HCT116 (cell line): ENCODE results near the gene TENM3. TPM values are rescaled to one million over a fixed set of nuclear protein-coding genes. Genes with fewer than 3 reads are reported as not detected.

Experiments
- ATAC-seq: fragments of 200-7000 bp; cut with Tn5 transposase; 2 replicates; pipeline ENCODE4 v1.9.1; 2020; ENCODE audit warnings: mild to moderate bottlenecking, moderate library complexity
- BruUV-seq: library from RNA; stranded (reverse); fragments of 400-500 nt; replicated peaks from 2 replicates; lab custom pipeline; 2021; lab: Mats Ljungman, UMichigan
- CTCF ChIA-PET: fragments of 300-600 bp; sonication (Branson Sonifier 250); formaldehyde crosslinking; loops from one replicate; lab custom pipeline; 2021; ENCODE audit warnings: antibody characterized with exemption; lab: Charles Lee
- POLR2A ChIA-PET: fragments of 300-600, 350-600 bp; sonication (Branson Sonifier 250); formaldehyde crosslinking; loops from one replicate; lab custom pipeline; 2021; ENCODE audit warnings: antibody characterized with exemption; lab: Charles Lee
- RAD21 ChIA-PET, 2 experiments: fragments of 300-600 bp; sonication (Branson Sonifier 250); formaldehyde crosslinking; loops; one replicate each; lab custom pipeline; 2023; ENCODE audit warnings: low total read pairs in 2 of 2; ENCODE audit not compliant: uncharacterized antibody in 2 of 2, unreplicated experiment in 2 of 2, low non-redundant PET in 1 of 2; lab: Charles Lee
- DNase-seq: peaks from one replicate; pipeline ENCODE4 v3.0.0-alpha.2; 2010; ENCODE audit warnings: low read depth, low spot score
- H2AFZ ChIP-seq: fragments of 200-600 bp; shearing (Covaris generic), sonication (generic); 2 replicates; pipeline ENCODE4 v1.6.1; 2017; ENCODE audit warnings: low read depth, mixed run types, mixed read lengths, antibody characterized with exemption, low read length; ENCODE audit not compliant: poor library complexity, severe bottlenecking
- H3K27ac ChIP-seq: 2 replicates; pipeline ENCODE4 v1.5.1; 2012; ENCODE audit warnings: low read depth, low read length
- H3K27me3 ChIP-seq: fragments of 200-600 bp; sonication (generic); 2 replicates; pipeline ENCODE4 v1.6.1; 2016; ENCODE audit warnings: mixed run types, low read length, mixed read lengths; ENCODE audit not compliant: insufficient read depth
- H3K36me3 ChIP-seq, 2 experiments: fragments of 200-500 bp in 1 of 2; fragments of 200-600 bp in 1 of 2; sonication (Bioruptor generic) in 1 of 2; sonication (generic) in 1 of 2; 2 replicates each; pipeline versions ENCODE4 v1.5.1 to v1.6.1; 2014 to 2016; ENCODE audit warnings: low read length in 2 of 2, inconsistent platforms in 1 of 2, mixed read lengths in 1 of 2, mixed run types in 1 of 2; ENCODE audit not compliant: insufficient read depth in 2 of 2, control insufficient read depth in 1 of 2
- H3K4me1 ChIP-seq, 2 experiments: fragments of 200-600 bp in 1 of 2; sonication (generic) in 1 of 2; 2 replicates each; pipeline versions ENCODE4 v1.5.1 to v1.6.1; 2012 to 2017; ENCODE audit warnings: low read length in 2 of 2, inconsistent platforms in 1 of 2, mild to moderate bottlenecking in 1 of 2, mixed read lengths in 1 of 2, mixed run types in 1 of 2, moderate library complexity in 1 of 2; ENCODE audit not compliant: insufficient read depth in 2 of 2, control insufficient read depth in 1 of 2
- H3K4me2 ChIP-seq: fragments of 200-600 bp; sonication (generic); 2 replicates; pipeline ENCODE4 v1.6.1; 2017; ENCODE audit warnings: mixed run types, low read length, mixed read lengths
- H3K4me3 ChIP-seq, 2 experiments: fragments of 200-600 bp in 1 of 2; sonication (generic) in 1 of 2; replicated peaks in 1 of 2; 2 replicates each; pipeline ENCODE4 v1.5.1; 2011 to 2016; ENCODE audit warnings: low read length in 2 of 2, control low read depth in 1 of 2, low read depth in 1 of 2, mild to moderate bottlenecking in 1 of 2, mixed read lengths in 1 of 2, mixed run types in 1 of 2
- H3K79me2 ChIP-seq: fragments of 200-600 bp; sonication (generic); 2 replicates; pipeline ENCODE4 v1.6.1; 2017; ENCODE audit warnings: mild to moderate bottlenecking, mixed run types, low read length, moderate library complexity, mixed read lengths; ENCODE audit not compliant: insufficient read depth
- H3K9ac ChIP-seq: fragments of 200-600 bp; sonication (generic); 2 replicates; pipeline ENCODE4 v1.6.1; 2016; ENCODE audit warnings: low read length, mixed read lengths
- H3K9me2 ChIP-seq: fragments of 200-600 bp; sonication (generic), shearing (Covaris generic); 2 replicates; pipeline ENCODE4 v1.6.1; 2017; ENCODE audit warnings: mixed run types, mild to moderate bottlenecking, moderate library complexity; ENCODE audit not compliant: insufficient read depth
- H3K9me3 ChIP-seq, 2 experiments: fragments of 200-500 bp in 1 of 2; fragments of 200-600 bp in 1 of 2; sonication (Bioruptor generic) in 1 of 2; sonication (generic) in 1 of 2; 2 replicates each; pipeline ENCODE4 v1.6.1; 2014 to 2017; ENCODE audit warnings: low read length in 2 of 2, mixed read lengths in 2 of 2, inconsistent platforms in 1 of 2, low read depth in 1 of 2, mild to moderate bottlenecking in 1 of 2, mixed run types in 1 of 2, moderate library complexity in 1 of 2; ENCODE audit not compliant: control insufficient read depth in 1 of 2, insufficient read depth in 1 of 2
- H4K20me1 ChIP-seq: fragments of 200-600 bp; sonication (generic), shearing (Covaris generic); 2 replicates; pipeline ENCODE4 v1.6.1; 2017; ENCODE audit warnings: mixed run types, mild to moderate bottlenecking, moderate library complexity; ENCODE audit not compliant: insufficient read depth
- CEBPB ChIP-seq: IDR thresholded peaks from 2 replicates; pipeline ENCODE4 v1.6.1; 2012; ENCODE audit warnings: low read depth
- CTCF ChIP-seq, 3 experiments: fragments of 200-600 bp in 1 of 3; sonication (generic) in 1 of 3; IDR thresholded peaks in 2 of 3; conservative IDR thresholded peaks in 1 of 3; 2 replicates each; pipeline ENCODE4 v1.5.1; 2012 to 2017; ENCODE audit warnings: low read depth in 2 of 3, low read length in 2 of 3, antibody characterized with exemption in 1 of 3, borderline replicate concordance in 1 of 3, control low read depth in 1 of 3, mild to moderate bottlenecking in 1 of 3, mixed read lengths in 1 of 3, mixed run types in 1 of 3, moderate library complexity in 1 of 3; ENCODE audit not compliant: insufficient read depth in 1 of 3
- ELF1 ChIP-seq: IDR thresholded peaks from 2 replicates; pipeline ENCODE4 v1.6.1; 2012; ENCODE audit warnings: low read depth, borderline replicate concordance
- JUND ChIP-seq: IDR thresholded peaks from 2 replicates; pipeline ENCODE4 v1.6.1; 2012
- POLR2AphosphoS5 ChIP-seq: IDR thresholded peaks from 2 replicates; pipeline ENCODE4 v1.6.1; 2011; ENCODE audit warnings: mild to moderate bottlenecking, low read depth, low read length, moderate library complexity
- RAD21 ChIP-seq: IDR thresholded peaks from 2 replicates; pipeline ENCODE4 v1.6.1; 2012; ENCODE audit warnings: low read depth, mild to moderate bottlenecking
- REST ChIP-seq: IDR thresholded peaks from 2 replicates; pipeline ENCODE4 v1.6.1; 2012; ENCODE audit warnings: low read depth
- SIN3A ChIP-seq: IDR thresholded peaks from 2 replicates; pipeline ENCODE4 v1.6.1; 2012; ENCODE audit warnings: low read depth
- SP1 ChIP-seq: IDR thresholded peaks from 2 replicates; pipeline ENCODE4 v1.6.1; 2012; ENCODE audit warnings: low read depth
- YY1 ChIP-seq: IDR thresholded peaks from 2 replicates; pipeline ENCODE4 v1.6.1; 2011; ENCODE audit warnings: low read length, low read depth, moderate library complexity, mild to moderate bottlenecking; ENCODE audit not compliant: insufficient replicate concordance; ENCODE audit errors: extremely low read depth
- intact Hi-C: fragments of 100-400 bp; cut with micrococcal nuclease; formaldehyde crosslinking; loops from 2 replicates; pipeline ENCODE4 v1.10.0; 2022
- total RNA-seq: library from RNA; stranded (reverse); gene quantifications from one replicate; pipeline ENCODE4 v1.2.1, GENCODE V29; 2021; ENCODE audit not compliant: unreplicated experiment
- TF ChIP-seq, protein P1 (sequence below): IDR thresholded peaks from 2 replicates; pipeline ENCODE4 v1.6.1; 2011; ENCODE audit warnings: mild to moderate bottlenecking, low read length, moderate library complexity; ENCODE audit not compliant: insufficient replicate concordance; ENCODE audit errors: extremely low read depth
- TF ChIP-seq, protein P2 (sequence below): IDR thresholded peaks from 2 replicates; pipeline ENCODE4 v1.6.1; 2012

Gene TENM3
- total RNA-seq, 1 experiment from 2014 or later: 0.54 TPM

DNA sequence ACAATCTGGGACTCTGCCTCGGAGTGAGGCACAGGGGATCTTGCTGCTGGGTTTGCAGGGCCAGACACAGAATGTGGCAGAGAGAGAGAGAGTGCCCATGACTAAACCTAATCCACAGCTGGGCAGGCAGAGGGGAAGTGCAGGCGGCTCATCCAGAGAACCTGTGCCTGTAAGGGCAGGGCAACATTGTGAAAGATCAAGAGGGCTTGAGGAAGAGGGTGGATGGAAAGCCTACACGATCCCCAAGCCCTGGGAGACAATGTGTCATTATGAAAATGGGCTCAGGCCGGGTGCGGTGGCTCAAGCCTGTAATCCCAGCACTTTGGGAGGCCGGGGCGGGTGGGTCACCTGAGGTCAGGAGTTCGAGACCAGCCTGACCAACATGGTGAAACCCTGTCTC is 40.6 kb upstream of the TENM3 start:
- no peak overlapping the region for H2AFZ ChIP-seq
- intact Hi-C loops: no loop called here
- TF ChIP-seq CEBPB (no peak), JUND (no peak), SIN3A (no peak), YY1 (no peak), CTCF (IDR thresholded peaks at IDR 0.05 in 2 of 3, conservative IDR thresholded peaks at IDR 0.05 in 1 of 3; ENCODE audit: borderline replicate concordance in 1 of 3, insufficient read depth in 1 of 3, low read depth in 2 of 3, low read length in 2 of 3) (no peak), RAD21 (no peak), REST (no peak), POLR2AphosphoS5 (no peak), SP1 (no peak), ELF1 (no peak)
- TF ChIP-seq, protein P1, sequence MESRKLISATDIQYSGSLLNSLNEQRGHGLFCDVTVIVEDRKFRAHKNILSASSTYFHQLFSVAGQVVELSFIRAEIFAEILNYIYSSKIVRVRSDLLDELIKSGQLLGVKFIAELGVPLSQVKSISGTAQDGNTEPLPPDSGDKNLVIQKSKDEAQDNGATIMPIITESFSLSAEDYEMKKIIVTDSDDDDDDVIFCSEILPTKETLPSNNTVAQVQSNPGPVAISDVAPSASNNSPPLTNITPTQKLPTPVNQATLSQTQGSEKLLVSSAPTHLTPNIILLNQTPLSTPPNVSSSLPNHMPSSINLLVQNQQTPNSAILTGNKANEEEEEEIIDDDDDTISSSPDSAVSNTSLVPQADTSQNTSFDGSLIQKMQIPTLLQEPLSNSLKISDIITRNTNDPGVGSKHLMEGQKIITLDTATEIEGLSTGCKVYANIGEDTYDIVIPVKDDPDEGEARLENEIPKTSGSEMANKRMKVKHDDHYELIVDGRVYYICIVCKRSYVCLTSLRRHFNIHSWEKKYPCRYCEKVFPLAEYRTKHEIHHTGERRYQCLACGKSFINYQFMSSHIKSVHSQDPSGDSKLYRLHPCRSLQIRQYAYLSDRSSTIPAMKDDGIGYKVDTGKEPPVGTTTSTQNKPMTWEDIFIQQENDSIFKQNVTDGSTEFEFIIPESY: no peak
- TF ChIP-seq, protein P2, sequence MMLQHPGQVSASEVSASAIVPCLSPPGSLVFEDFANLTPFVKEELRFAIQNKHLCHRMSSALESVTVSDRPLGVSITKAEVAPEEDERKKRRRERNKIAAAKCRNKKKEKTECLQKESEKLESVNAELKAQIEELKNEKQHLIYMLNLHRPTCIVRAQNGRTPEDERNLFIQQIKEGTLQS: no peak
- H3K79me2 ChIP-seq: no peaks in the 10 kb centered on the region
- no peak overlapping the region for H3K4me2 ChIP-seq
- peaks cover 29% of the 10 kb centered on the region for H3K27me3 ChIP-seq
- DNase-seq: no peak
- H3K4me1 ChIP-seq: no peaks in the 10 kb centered on the region
- ATAC-seq: no peak
- H3K4me3 ChIP-seq: no peak overlapping the region
- H3K9me2 ChIP-seq: no peaks in the 10 kb centered on the region
- ChIA-PET RAD21 (no interaction called here), POLR2A (no interaction called here), CTCF (no interaction called here)
- no peaks in the 10 kb centered on the region for H4K20me1 ChIP-seq
- no peak overlapping the region for H3K27ac ChIP-seq
- no peak overlapping the region for H3K9ac ChIP-seq
- no peaks in the 10 kb centered on the region for H3K9me3 ChIP-seq
- H3K36me3 ChIP-seq: no peaks in the 10 kb centered on the region
- no TSS peak for BruUV-seq
